Measurements from ENCODE around the gene NDUFV3. TPM values are rescaled to one million over a fixed set of nuclear protein-coding genes. Genes with fewer than 3 reads are reported as not detected.

The NDUFV3 gene
- total and polyA plus RNA-seq, 2 of the 13 experiments (the other 11 are each of a cell fraction or from before 2014, with no cell fraction given): 14.2 to 29.6 TPM

DNA sequence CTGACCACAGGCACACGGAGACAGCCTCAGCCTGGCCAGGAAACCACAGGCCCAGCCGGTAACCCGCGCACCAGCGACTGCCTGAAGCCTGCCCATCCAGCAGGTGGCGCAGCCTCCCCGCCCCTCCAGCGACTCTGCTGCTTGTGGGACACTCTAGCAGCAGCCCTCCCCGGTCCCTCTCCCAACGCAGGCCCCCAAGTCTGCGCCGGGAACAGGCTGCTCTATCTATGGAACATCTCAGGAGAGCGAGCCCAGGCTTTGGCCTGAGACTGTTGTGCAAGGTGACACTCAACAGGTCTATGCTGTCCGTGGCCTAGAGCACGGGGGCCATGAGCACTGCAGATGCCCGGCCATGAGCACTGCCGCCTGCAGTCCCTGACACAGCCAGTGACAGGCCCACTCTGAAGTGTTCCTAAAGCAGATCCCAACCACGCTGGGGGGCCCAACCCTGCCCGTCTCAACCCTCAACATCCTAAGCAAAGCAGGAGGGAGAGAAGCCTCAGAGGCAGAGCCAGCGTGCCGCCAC lies 42.2 kb upstream of the NDUFV3 start (continued):
- no peak for TF ChIP-seq KLF13 (CRISPR knock-in tag; IDR thresholded peaks at IDR 0.05)
- TF ChIP-seq, protein P1, sequence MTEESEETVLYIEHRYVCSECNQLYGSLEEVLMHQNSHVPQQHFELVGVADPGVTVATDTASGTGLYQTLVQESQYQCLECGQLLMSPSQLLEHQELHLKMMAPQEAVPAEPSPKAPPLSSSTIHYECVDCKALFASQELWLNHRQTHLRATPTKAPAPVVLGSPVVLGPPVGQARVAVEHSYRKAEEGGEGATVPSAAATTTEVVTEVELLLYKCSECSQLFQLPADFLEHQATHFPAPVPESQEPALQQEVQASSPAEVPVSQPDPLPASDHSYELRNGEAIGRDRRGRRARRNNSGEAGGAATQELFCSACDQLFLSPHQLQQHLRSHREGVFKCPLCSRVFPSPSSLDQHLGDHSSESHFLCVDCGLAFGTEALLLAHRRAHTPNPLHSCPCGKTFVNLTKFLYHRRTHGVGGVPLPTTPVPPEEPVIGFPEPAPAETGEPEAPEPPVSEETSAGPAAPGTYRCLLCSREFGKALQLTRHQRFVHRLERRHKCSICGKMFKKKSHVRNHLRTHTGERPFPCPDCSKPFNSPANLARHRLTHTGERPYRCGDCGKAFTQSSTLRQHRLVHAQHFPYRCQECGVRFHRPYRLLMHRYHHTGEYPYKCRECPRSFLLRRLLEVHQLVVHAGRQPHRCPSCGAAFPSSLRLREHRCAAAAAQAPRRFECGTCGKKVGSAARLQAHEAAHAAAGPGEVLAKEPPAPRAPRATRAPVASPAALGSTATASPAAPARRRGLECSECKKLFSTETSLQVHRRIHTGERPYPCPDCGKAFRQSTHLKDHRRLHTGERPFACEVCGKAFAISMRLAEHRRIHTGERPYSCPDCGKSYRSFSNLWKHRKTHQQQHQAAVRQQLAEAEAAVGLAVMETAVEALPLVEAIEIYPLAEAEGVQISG (CRISPR knock-in tag; IDR thresholded peaks at IDR 0.05): peak; percentile 98
- TF ChIP-seq ZNF674 (CRISPR knock-in tag; IDR thresholded peaks at IDR 0.05; ENCODE audit: low read depth): no peak
- TF ChIP-seq SOX6 (IDR thresholded peaks at IDR 0.05): no peak
- no peak for TF ChIP-seq SOX6 (CRISPR knock-in tag; IDR thresholded peaks at IDR 0.05)
- TF ChIP-seq, protein P2, sequence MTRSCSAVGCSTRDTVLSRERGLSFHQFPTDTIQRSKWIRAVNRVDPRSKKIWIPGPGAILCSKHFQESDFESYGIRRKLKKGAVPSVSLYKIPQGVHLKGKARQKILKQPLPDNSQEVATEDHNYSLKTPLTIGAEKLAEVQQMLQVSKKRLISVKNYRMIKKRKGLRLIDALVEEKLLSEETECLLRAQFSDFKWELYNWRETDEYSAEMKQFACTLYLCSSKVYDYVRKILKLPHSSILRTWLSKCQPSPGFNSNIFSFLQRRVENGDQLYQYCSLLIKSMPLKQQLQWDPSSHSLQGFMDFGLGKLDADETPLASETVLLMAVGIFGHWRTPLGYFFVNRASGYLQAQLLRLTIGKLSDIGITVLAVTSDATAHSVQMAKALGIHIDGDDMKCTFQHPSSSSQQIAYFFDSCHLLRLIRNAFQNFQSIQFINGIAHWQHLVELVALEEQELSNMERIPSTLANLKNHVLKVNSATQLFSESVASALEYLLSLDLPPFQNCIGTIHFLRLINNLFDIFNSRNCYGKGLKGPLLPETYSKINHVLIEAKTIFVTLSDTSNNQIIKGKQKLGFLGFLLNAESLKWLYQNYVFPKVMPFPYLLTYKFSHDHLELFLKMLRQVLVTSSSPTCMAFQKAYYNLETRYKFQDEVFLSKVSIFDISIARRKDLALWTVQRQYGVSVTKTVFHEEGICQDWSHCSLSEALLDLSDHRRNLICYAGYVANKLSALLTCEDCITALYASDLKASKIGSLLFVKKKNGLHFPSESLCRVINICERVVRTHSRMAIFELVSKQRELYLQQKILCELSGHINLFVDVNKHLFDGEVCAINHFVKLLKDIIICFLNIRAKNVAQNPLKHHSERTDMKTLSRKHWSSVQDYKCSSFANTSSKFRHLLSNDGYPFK (CRISPR knock-in tag; IDR thresholded peaks at IDR 0.05; ENCODE audit: borderline replicate concordance): no peak
- TF ChIP-seq ZFYVE20 (CRISPR knock-in tag; IDR thresholded peaks at IDR 0.05; ENCODE audit: borderline replicate concordance, low read depth): no peak
- TF ChIP-seq, protein P3, sequence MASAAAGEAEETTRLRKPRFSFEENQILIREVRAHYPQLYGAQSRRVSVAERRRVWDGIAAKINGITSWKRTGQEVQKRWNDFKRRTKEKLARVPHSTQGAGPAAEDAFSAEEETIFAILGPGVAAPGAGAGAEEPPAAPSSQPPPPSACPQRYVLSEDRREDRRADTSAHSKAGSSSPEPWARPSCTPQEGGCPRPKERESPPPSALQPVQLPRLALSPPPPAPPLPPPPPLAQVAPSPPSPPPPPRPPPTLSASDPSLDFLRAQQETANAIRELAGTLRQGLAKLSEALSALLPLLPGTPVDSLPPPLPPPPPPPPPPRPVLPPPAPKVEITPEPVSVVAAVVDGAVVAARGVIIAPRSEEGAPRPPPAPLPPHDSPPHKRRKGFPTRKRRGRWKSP (CRISPR knock-in tag; IDR thresholded peaks at IDR 0.05): no peak
- TF ChIP-seq NKX3-1 (CRISPR knock-in tag; IDR thresholded peaks at IDR 0.05): no peak
- TF ChIP-seq POLR2G (IDR thresholded peaks at IDR 0.05; ENCODE audit: low read depth, low read length): no peak
- TF ChIP-seq GABPB1 (CRISPR knock-in tag; IDR thresholded peaks at IDR 0.05): peak; percentile 21; the same call in 1 of the 2 replicates
- TF ChIP-seq AGO2 (optimal IDR thresholded peaks at IDR 0.05; ENCODE audit: low read depth, low read length): peak; percentile 76
- TF ChIP-seq GATAD2A (CRISPR knock-in tag; IDR thresholded peaks at IDR 0.05): no peak
- TF ChIP-seq, protein P4, sequence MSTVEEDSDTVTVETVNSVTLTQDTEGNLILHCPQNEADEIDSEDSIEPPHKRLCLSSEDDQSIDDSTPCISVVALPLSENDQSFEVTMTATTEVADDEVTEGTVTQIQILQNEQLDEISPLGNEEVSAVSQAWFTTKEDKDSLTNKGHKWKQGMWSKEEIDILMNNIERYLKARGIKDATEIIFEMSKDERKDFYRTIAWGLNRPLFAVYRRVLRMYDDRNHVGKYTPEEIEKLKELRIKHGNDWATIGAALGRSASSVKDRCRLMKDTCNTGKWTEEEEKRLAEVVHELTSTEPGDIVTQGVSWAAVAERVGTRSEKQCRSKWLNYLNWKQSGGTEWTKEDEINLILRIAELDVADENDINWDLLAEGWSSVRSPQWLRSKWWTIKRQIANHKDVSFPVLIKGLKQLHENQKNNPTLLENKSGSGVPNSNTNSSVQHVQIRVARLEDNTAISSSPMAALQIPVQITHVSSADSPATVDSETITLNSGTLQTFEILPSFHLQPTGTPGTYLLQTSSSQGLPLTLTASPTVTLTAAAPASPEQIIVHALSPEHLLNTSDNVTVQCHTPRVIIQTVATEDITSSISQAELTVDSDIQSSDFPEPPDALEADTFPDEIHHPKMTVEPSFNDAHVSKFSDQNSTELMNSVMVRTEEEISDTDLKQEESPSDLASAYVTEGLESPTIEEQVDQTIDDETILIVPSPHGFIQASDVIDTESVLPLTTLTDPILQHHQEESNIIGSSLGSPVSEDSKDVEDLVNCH (CRISPR knock-in tag; IDR thresholded peaks at IDR 0.05): no peak
- TF ChIP-seq SSRP1 (CRISPR knock-in tag; IDR thresholded peaks at IDR 0.05): no peak
- no peak for TF ChIP-seq SRSF9 (IDR thresholded peaks at IDR 0.05; ENCODE audit: borderline replicate concordance, insufficient read depth, low read depth, low read length, poor library complexity, severe bottlenecking)
- TF ChIP-seq TEAD2 (CRISPR knock-in tag; IDR thresholded peaks at IDR 0.05): no peak
- TF ChIP-seq, protein P5, sequence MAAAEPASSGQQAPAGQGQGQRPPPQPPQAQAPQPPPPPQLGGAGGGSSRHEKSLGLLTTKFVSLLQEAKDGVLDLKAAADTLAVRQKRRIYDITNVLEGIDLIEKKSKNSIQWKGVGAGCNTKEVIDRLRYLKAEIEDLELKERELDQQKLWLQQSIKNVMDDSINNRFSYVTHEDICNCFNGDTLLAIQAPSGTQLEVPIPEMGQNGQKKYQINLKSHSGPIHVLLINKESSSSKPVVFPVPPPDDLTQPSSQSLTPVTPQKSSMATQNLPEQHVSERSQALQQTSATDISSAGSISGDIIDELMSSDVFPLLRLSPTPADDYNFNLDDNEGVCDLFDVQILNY (CRISPR knock-in tag; conservative IDR thresholded peaks at IDR 0.05): no peak
- TF ChIP-seq ZBTB38 (CRISPR knock-in tag; IDR thresholded peaks at IDR 0.05): peak; percentile 81; the same call in 1 of the 2 replicates
- TF ChIP-seq ZBTB20 (CRISPR knock-in tag; IDR thresholded peaks at IDR 0.05; ENCODE audit: borderline replicate concordance, low read depth): no peak
- TF ChIP-seq ZFP62 (CRISPR knock-in tag; IDR thresholded peaks at IDR 0.05): no peak
